H1 (cell line): ENCODE measurements around the gene HP1BP3.

Experiments
- CEBPB ChIP-seq: IDR thresholded peaks from 2 replicates; pipeline ENCODE4 v1.6.1; 2012; ENCODE audit warnings: low read depth, low read length
- EZH2 ChIP-seq: fragments of 200-600 bp; sonication (generic); IDR thresholded peaks from 2 replicates; pipeline ENCODE4 v1.7.1; 2012; ENCODE audit warnings: low read depth, mild to moderate bottlenecking, moderate library complexity, low read length, inconsistent platforms; ENCODE audit not compliant: severe bottlenecking
- NRF1 ChIP-seq: IDR thresholded peaks from 2 replicates; pipeline ENCODE4 v1.6.1; 2011; ENCODE audit warnings: mild to moderate bottlenecking, low read depth, low read length, improper control_type of control experiment
- POLR2A ChIP-seq, 2 experiments: IDR thresholded peaks; 1 replicate in 1 of 2; 2 replicates in 1 of 2; pipeline ENCODE4 v1.6.1; 2011; ENCODE audit warnings: low read depth in 2 of 2, low read length in 2 of 2, mild to moderate bottlenecking in 2 of 2; ENCODE audit errors: control extremely low read depth in 1 of 2
- RFX5 ChIP-seq: IDR thresholded peaks from 2 replicates; pipeline ENCODE4 v1.6.1; 2011; ENCODE audit warnings: low read depth, low read length, improper control_type of control experiment, borderline replicate concordance
- SP2 ChIP-seq: IDR thresholded peaks from 2 replicates; pipeline ENCODE4 v1.6.1; 2012; ENCODE audit warnings: mild to moderate bottlenecking, low read length, inconsistent platforms
- SP4 ChIP-seq: IDR thresholded peaks from 2 replicates; pipeline ENCODE4 v1.6.1; 2012; ENCODE audit warnings: low read length, inconsistent platforms
- TAF1 ChIP-seq: IDR thresholded peaks from 2 replicates; pipeline ENCODE4 v1.6.1; 2011; ENCODE audit warnings: mild to moderate bottlenecking, low read depth, low read length
- YY1 ChIP-seq: IDR thresholded peaks from 2 replicates; pipeline ENCODE4 v1.6.1; 2011; ENCODE audit warnings: low read depth, mild to moderate bottlenecking, low read length
- TF ChIP-seq, protein P1 (sequence below), 3 experiments: IDR thresholded peaks; 1 replicate in 2 of 3; 2 replicates in 1 of 3; pipeline versions ENCODE4 v1.5.1 to v1.6.1; 2011; ENCODE audit warnings: low read length in 3 of 3, mild to moderate bottlenecking in 3 of 3, inconsistent platforms in 2 of 3, low read depth in 1 of 3, moderate library complexity in 1 of 3; ENCODE audit not compliant: insufficient read depth in 1 of 3; ENCODE audit errors: control extremely low read depth in 1 of 3
- TF ChIP-seq, protein P2 (sequence below): IDR thresholded peaks from 2 replicates; pipeline ENCODE4 v1.6.1; 2012; ENCODE audit warnings: low read length, inconsistent platforms

DNA sequence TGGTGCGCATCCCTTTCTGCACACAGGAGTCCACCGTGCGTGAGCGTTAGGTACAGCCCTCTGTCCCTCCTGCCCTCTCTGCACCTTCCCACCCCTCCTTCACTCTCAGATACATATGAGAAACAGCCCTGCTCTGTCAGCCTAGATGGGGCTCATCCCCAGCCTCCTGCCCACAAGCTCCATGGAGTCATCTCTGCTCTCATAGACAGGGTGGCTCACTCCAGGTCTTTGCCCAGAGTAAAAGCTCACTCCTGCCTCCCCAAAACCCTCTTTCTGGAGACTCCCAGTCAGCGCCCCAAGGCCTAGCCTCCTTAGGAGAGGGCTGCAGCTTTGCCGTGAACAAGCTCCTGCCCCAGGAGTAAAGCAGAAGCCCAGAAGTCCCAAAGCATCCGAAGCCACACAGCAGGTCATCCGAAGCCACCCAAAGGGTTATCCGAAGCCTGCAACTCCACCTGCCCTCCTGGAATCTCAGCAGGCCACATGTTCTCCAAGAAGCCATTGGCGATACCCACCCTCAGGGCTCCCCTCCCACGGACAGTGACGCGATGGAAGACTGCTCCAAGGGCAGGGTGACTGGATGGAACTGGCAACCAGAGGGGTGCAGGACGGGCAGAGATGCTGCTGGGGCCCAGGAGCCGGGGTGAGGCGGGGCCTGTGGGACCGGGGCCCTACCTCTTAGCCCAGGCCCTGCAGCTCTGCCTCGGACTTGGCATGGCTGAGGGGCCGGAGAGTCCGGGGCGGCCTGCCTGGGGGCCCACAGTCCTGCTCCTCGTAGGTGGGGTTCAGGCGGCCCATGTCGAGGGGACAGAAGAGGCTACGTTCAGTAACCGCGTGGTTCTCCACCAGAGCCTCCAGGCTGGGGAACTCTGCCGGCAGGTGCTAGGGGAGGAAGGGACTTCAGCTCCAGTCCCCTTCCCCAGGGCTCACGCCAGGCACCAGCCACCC is 65.7 kb downstream of the HP1BP3 start:
- TF ChIP-seq NRF1 (no peak), RFX5 (no peak), EZH2 (no peak), POLR2A (IDR thresholded peaks at IDR 0.05; ENCODE audit: control extremely low read depth in 1 of 2, low read depth in 2 of 2, low read length in 2 of 2) (no peak), TAF1 (no peak), SP2 (no peak), YY1 (no peak), CEBPB (no peak), SP4 (no peak)
- TF ChIP-seq, protein P1, sequence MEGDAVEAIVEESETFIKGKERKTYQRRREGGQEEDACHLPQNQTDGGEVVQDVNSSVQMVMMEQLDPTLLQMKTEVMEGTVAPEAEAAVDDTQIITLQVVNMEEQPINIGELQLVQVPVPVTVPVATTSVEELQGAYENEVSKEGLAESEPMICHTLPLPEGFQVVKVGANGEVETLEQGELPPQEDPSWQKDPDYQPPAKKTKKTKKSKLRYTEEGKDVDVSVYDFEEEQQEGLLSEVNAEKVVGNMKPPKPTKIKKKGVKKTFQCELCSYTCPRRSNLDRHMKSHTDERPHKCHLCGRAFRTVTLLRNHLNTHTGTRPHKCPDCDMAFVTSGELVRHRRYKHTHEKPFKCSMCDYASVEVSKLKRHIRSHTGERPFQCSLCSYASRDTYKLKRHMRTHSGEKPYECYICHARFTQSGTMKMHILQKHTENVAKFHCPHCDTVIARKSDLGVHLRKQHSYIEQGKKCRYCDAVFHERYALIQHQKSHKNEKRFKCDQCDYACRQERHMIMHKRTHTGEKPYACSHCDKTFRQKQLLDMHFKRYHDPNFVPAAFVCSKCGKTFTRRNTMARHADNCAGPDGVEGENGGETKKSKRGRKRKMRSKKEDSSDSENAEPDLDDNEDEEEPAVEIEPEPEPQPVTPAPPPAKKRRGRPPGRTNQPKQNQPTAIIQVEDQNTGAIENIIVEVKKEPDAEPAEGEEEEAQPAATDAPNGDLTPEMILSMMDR (IDR thresholded peaks at IDR 0.05; ENCODE audit: control extremely low read depth in 1 of 3, insufficient read depth in 1 of 3, low read depth in 1 of 3, low read length in 3 of 3), result no peak
- TF ChIP-seq, protein P2, sequence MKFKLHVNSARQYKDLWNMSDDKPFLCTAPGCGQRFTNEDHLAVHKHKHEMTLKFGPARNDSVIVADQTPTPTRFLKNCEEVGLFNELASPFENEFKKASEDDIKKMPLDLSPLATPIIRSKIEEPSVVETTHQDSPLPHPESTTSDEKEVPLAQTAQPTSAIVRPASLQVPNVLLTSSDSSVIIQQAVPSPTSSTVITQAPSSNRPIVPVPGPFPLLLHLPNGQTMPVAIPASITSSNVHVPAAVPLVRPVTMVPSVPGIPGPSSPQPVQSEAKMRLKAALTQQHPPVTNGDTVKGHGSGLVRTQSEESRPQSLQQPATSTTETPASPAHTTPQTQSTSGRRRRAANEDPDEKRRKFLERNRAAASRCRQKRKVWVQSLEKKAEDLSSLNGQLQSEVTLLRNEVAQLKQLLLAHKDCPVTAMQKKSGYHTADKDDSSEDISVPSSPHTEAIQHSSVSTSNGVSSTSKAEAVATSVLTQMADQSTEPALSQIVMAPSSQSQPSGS, result no peak
